ENCODE results near the gene CCDC194.
"Not testable (repeated sequence)": the region's sequence is repeated elsewhere in the genome, so short reads cannot be mapped to it uniquely, and the experiment has no call there.

CCDC194 gene

DNA sequence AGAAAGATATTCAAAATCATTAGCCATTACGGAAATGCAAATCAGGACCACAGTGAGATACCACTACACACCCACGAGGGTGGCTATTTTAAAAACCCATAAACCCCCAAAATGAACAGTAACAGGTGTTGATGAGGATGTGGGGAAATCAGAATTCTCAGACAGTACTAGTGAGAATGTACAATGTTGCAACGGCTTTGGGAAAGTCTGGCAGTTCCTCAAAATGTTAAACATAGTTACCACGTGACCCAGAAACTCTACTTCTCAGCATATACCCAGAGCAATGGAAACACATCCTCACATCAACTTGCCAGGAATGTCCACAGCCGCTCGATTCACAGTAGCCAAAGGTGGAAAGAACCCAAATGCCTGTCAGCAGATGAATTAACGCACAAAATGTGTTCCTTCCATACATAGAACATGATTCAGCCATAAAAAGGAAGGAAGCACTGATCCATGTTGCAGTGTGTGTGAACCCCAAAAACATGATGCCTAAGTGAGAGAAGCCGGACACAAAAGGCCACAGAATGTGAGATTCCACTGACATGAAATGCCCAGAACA lies 23.9 kb downstream of the CCDC194 start:
- DNase-seq (ENCODE audit: low spot score): no peak

- no peak for DNase-seq (ENCODE audit: low spot score)
Observed at GRCh38 chr19:17365361-17365760, 28.6 kb downstream of the CCDC194 start.

DNA sequence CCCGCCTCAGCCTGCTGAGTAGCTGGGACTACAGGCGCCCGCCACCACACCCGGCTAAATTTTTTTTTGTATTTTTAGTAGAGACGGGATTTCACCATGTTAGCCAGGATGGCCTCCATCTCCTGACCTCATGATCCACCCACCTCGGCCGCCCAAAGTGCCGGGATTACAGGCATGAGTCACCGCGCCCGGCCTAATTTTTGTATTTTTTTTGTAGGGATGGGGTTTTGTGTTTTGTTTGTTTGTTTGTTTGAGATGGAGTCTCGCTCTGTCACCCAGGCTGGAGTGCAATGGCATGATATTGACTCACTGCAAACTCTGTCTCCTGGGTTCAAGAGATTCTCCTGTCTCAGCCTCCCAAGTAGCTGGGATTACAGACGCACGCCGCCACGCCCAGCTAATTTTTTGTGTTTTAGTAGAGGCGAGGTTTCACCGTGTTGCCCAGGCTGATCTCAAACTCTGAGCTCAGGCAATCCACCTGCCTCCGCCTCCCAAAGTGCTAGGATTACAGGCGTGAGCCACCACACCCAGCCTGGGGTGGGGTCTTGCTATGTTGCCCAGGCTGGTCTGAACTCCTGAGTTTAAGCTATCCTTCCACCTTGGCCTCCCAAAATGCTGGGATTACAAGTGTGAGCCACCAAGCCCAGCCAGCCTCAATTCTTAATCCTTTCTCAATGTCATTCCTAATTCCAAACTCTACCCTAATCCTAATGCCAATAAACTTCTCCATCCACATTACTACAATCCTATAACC lies 30.0 kb downstream of the CCDC194 start:
- not testable (repeated sequence) for DNase-seq (ENCODE audit: low spot score)

- no peak for DNase-seq (ENCODE audit: low spot score)
Observed at GRCh38 chr19:17359905-17360800, 33.8 kb downstream of the CCDC194 start.

DNA sequence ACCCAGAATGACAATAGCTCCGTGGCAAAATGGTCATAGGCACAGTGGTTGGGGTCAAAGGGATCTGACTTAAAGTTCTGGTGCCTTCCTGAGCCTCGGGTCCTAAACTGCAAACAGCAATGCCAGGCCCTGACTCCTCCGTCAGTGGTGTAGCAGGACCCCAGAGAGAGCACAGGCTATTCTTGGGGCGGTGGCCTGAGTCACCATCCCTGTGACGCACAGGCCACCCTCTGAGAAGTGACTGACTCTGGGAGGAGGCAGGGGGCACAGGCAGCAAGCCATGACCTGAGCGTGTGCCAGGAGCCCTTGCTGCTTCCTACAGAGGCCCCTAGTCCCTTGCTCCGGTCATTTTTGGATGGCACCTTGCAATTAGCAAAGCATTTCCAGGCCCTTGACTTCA lies 35.6 kb downstream of the CCDC194 start:
- DNase-seq (ENCODE audit: low spot score): no peak

DNA sequence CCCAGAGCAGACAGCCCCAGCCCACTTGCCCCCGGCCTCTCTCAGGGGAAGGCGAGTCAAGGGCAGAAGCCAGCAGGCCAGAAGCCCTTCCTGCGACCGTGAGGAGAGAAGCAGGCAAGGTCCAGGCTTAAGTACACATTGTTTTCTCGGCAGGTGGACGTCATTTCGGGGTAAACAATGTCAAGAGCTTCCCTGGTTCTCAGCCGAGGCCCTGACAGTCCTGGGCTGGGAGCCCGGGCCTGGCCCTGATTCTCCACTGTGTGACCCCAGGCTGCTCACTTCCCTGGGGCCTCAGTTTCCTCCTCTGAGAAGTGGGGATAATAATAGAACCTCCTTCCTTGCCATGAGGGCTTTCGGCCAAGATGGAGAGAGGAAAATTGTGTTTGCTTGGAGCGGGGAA lies 36.3 kb downstream of the CCDC194 start:
- no peak for DNase-seq (ENCODE audit: low spot score)

- no peak for DNase-seq (ENCODE audit: low spot score)
Observed at GRCh38 chr19:17357078-17357666, 36.8 kb downstream of the CCDC194 start.

DNA sequence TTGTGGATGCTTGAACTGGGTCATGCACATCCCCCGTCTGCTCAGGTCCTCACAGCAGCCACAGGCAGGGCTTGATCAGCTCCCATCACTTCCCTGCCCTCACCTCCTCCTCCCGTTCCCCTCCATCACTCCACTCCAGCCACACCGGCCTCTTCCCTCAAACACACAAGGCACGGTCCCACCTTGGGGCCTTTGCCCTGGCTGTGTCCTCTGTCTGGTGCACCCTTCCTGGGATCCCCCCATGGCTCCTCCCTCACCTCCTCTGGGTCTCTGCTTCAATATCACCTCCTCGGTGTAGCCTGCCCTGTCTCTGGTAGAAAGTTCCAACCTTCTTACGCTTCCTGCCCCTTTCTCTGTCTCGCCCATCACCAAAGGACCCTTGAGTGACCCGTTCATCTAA lies 40.6 kb downstream of the CCDC194 start:
- DNase-seq (ENCODE audit: low spot score): no peak

- DNase-seq (ENCODE audit: low spot score): no peak
Observed at GRCh38 chr19:17352608-17353280, 41.3 kb downstream of the CCDC194 start.

- DNase-seq (ENCODE audit: low spot score): no peak
Observed at GRCh38 chr19:17351815-17352435, 42.1 kb downstream of the CCDC194 start.

- no peak for DNase-seq (ENCODE audit: low spot score)
Observed at GRCh38 chr19:17348700-17349099, 45.3 kb downstream of the CCDC194 start.

GRCh38 chr19:17347877-17348276 lies 46.1 kb downstream of the CCDC194 start:
- DNase-seq (ENCODE audit: low spot score): no peak

GRCh38 chr19:17347361-17347760 lies 46.6 kb downstream of the CCDC194 start:
- DNase-seq (ENCODE audit: low spot score): no peak

DNA sequence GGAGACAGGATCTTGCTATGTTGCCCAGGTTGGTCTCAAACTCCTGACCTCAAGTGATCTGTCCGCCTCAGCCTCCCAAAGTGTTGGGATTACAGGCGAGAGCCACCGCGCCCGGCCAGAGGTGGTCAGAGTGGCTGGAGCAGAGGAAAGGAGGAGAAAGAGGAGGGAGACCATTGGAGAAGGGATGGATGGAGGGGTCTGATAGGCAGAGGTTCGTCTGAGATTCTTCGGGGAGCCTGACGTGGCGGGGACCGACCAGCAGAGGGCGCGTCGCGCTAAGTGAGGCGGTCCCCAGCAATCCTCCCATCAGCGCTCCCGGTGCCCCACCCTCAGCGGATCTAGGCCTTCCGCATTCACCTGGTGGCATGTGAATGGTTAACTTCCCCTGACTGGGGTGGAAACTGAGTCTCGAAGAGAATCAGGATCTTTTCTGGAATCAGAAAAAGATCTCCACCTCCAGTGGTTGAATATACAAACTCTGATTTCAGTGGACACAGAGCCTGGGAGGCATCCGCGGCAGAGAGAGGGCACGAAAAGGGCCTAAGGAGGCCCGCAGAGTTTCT lies 47.8 kb downstream of the CCDC194 start:
- peak; percentile 79 for DNase-seq (ENCODE audit: low spot score)

GRCh38 chr19:17341845-17342244 lies 52.2 kb downstream of the CCDC194 start:
- no peak for DNase-seq (ENCODE audit: low spot score)

GRCh38 chr19:17341386-17341785 lies 52.6 kb downstream of the CCDC194 start:
- DNase-seq (ENCODE audit: low spot score): no peak

GRCh38 chr19:17340871-17341357 lies 53.1 kb downstream of the CCDC194 start:
- no peak for DNase-seq (ENCODE audit: low spot score)
